HepG2 (cell line): ENCODE data around the gene OSBPL9. TPM values are rescaled to one million over a fixed set of nuclear protein-coding genes. Genes with fewer than 3 reads are reported as not detected.
"Not testable (repeated sequence)": the region's sequence is repeated elsewhere in the genome, so short reads cannot be mapped to it uniquely, and the experiment has no call there.

Experiments used
- ATAC-seq: fragments of 200-7000 bp; cut with Tn5 transposase; 3 replicates; pipeline ENCODE4 v1.9.1; 2020; ENCODE audit warnings: mild to moderate bottlenecking, moderate library complexity
- BruUV-seq: library from RNA; stranded (reverse); fragments of 400-500 nt; replicated peaks from 2 replicates; lab custom pipeline; 2021; lab: Mats Ljungman, UMichigan
- CTCF ChIA-PET: fragments of 300-600 bp; formaldehyde crosslinking; extraction: SDS; loops from one replicate; lab custom pipeline; 2021; ENCODE audit warnings: low total read pairs, inconsistent platforms, low intra/inter-chr PET ratio; lab: Yijun Ruan, JAX
- POLR2A ChIA-PET: fragments of 350-600 bp; sonication (Branson Sonifier 250); formaldehyde crosslinking; loops from one replicate; lab custom pipeline; 2020; ENCODE audit warnings: antibody characterized with exemption, inconsistent platforms; lab: Yijun Ruan, JAX
- DNase-seq: peaks from one replicate; pipeline ENCODE4 v3.0.0-alpha.2; 2015; ENCODE audit warnings: low spot score
- FAIRE-seq: peaks from 3 replicates; lab custom pipeline; 2011; peaks lifted over from hg19 to GRCh38; lab: Jason Lieb, UNC
- H2AFZ ChIP-seq: one replicate; pipeline ENCODE4 v1.6.1; 2011; ENCODE audit warnings: low read length, inconsistent platforms
- H3K27ac ChIP-seq: fragments of 300-600 bp; 3 replicates; pipeline ENCODE4 v1.8.0; 2011; ENCODE audit warnings: mixed run types, mild to moderate bottlenecking, mixed read lengths, low read length, inconsistent platforms; ENCODE audit not compliant: insufficient read depth; ENCODE audit errors: extremely low read length
- H3K27me3 ChIP-seq, 2 experiments: fragments of 200-600 bp in 1 of 2; 2 replicates in 1 of 2; 3 replicates in 1 of 2; pipeline versions ENCODE4 v1.6.0 to v1.8.0; 2011; ENCODE audit warnings: low read length in 2 of 2, mild to moderate bottlenecking in 2 of 2, moderate library complexity in 2 of 2, inconsistent platforms in 1 of 2; ENCODE audit not compliant: insufficient read depth in 2 of 2, control insufficient read depth in 1 of 2
- H3K36me3 ChIP-seq, 2 experiments: fragments of 200-600 bp in 1 of 2; replicated peaks in 1 of 2; 2 replicates in 1 of 2; 3 replicates in 1 of 2; pipeline versions ENCODE4 v1.5.1 to v1.8.0; 2011; ENCODE audit warnings: low read length in 2 of 2, inconsistent platforms in 1 of 2; ENCODE audit not compliant: insufficient read depth in 2 of 2, control insufficient read depth in 1 of 2
- H3K4me1 ChIP-seq: 2 replicates; pipeline ENCODE4 v1.5.1; 2012; ENCODE audit warnings: low read length, inconsistent platforms; ENCODE audit not compliant: insufficient read depth
- H3K4me2 ChIP-seq: 2 replicates; pipeline ENCODE4 v1.6.0; 2011; ENCODE audit warnings: low read depth, low read length, inconsistent platforms
- H3K4me3 ChIP-seq, 3 experiments: fragments of 200-600 bp in 1 of 3; sonication (generic), shearing (Covaris generic) in 1 of 3; replicated peaks in 1 of 3; 2 replicates each; pipeline ENCODE4 v1.5.1; 2011 to 2016; ENCODE audit warnings: low read length in 3 of 3, inconsistent platforms in 2 of 3, low read depth in 2 of 3, mild to moderate bottlenecking in 2 of 3, control low read depth in 1 of 3, mixed read lengths in 1 of 3; ENCODE audit not compliant: insufficient read depth in 1 of 3
- H3K79me2 ChIP-seq: one replicate; pipeline ENCODE4 v1.6.1; 2011; ENCODE audit warnings: low read length, inconsistent platforms; ENCODE audit not compliant: insufficient read depth
- H3K9ac ChIP-seq: 2 replicates; pipeline ENCODE4 v1.6.0; 2011; ENCODE audit warnings: mild to moderate bottlenecking, low read depth, low read length, inconsistent platforms; ENCODE audit not compliant: insufficient read depth
- H3K9me3 ChIP-seq: 2 replicates; pipeline ENCODE4 v1.5.1; 2012; ENCODE audit warnings: mild to moderate bottlenecking, low read length
- H4K20me1 ChIP-seq: 2 replicates; pipeline ENCODE4 v1.6.0; 2011; ENCODE audit warnings: inconsistent platforms, mild to moderate bottlenecking, low read length, moderate library complexity; ENCODE audit not compliant: insufficient read depth
- FOXP1 ChIP-seq, 2 experiments: fragments of 450-650 bp in 1 of 2; IDR thresholded peaks; 2 replicates each; pipeline ENCODE4 v1.6.1; 2017 to 2018; ENCODE audit warnings: antibody characterized with exemption in 1 of 2
- PHB2 ChIP-seq: fragments of 450-650 bp; IDR thresholded peaks from 2 replicates; pipeline ENCODE4 v1.6.1; 2018; ENCODE audit not compliant: partially characterized antibody
- TOPORS ChIP-seq: sonication (generic); formaldehyde crosslinking; IDR thresholded peaks from 2 replicates; pipeline ENCODE4 v1.8.0; 2023; ENCODE audit warnings: mild to moderate bottlenecking, missing genetic modification reagents
- ZFP91 ChIP-seq: sonication (generic); formaldehyde crosslinking; IDR thresholded peaks from 2 replicates; pipeline ENCODE4 v1.9.0; 2022; ENCODE audit warnings: missing genetic modification reagents, mild to moderate bottlenecking, borderline replicate concordance
- ZNF121 ChIP-seq: sonication (generic); formaldehyde crosslinking; IDR thresholded peaks from 2 replicates; pipeline ENCODE4 v1.5.0; 2020; ENCODE audit warnings: mild to moderate bottlenecking, missing genetic modification reagents
- ZNF44 ChIP-seq: sonication (generic); formaldehyde crosslinking; IDR thresholded peaks from 2 replicates; pipeline ENCODE4 v1.5.1; 2020; ENCODE audit warnings: mild to moderate bottlenecking, missing genetic modification reagents
- ZNF790 ChIP-seq: sonication (generic); formaldehyde crosslinking; IDR thresholded peaks from 2 replicates; pipeline ENCODE4 v1.8.0; 2022; ENCODE audit warnings: missing genetic modification reagents, mild to moderate bottlenecking, borderline replicate concordance
- WGBS: methylation state at CpG from one replicate; pipeline ENCODE4 v1.1.6; 2017; ENCODE audit warnings: low lambda C conversion rate; 5-methylcytosine and 5-hydroxymethylcytosine counted together
- in situ Hi-C: cut with HindIII; loops from 2 replicates; pipeline ENCODE4 v1.10.0; 2017; ENCODE audit warnings: low pct_unique_long_range_greater_than_20kb; ENCODE audit not compliant: extremely low pct_ligation_motif_present
- intact Hi-C: fragments of 100-400 bp; cut with micrococcal nuclease; formaldehyde crosslinking; loops from one replicate; pipeline ENCODE4 v1.10.0; 2022; ENCODE audit not compliant: unreplicated experiment
- polyA plus RNA-seq, 8 experiments: library from polyadenylated mRNA; depleted of rRNA in 3 of 8; stranded (reverse) in 7 of 8; unstranded in 1 of 8; fragments of >200 nt; fragmentation: Illumina TruSeq in 4 of 8; extraction: Trizol in 4 of 8; gene quantifications; 2 replicates each; pipeline versions ENCODE4 v1.2.1 to v1.2.3, GENCODE V29; 2011 to 2016; ENCODE audit warnings: low read depth in 4 of 8, missing spikeins in 1 of 8, mixed read lengths in 1 of 8; ENCODE audit not compliant: insufficient read depth in 1 of 8
- total RNA-seq, 5 experiments: library from RNA; depleted of rRNA; stranded (reverse); fragments of >200 nt; fragmentation: Illumina TruSeq; extraction: Trizol; gene quantifications; 2 replicates each; pipeline ENCODE4 v1.2.3, GENCODE V29; 2016; ENCODE audit warnings: low read depth in 1 of 5

Gene OSBPL9
- total and polyA plus RNA-seq, 2 of the 13 experiments (the other 11 are each of a cell fraction or from before 2014, with no cell fraction given): 83.6 to 142 TPM

GRCh38 chr1:51610104-51610503 is 6.8 kb upstream of the OSBPL9 start:
- H3K4me2 ChIP-seq; BruUV-seq; POLR2A ChIA-PET; H3K27ac ChIP-seq; CTCF ChIA-PET; in situ Hi-C loops; H3K9ac ChIP-seq; FAIRE-seq; H3K9me3 ChIP-seq; H3K4me3 ChIP-seq; H2AFZ ChIP-seq; intact Hi-C loops; H3K36me3 ChIP-seq; DNase-seq; H3K79me2 ChIP-seq; ATAC-seq; H4K20me1 ChIP-seq; H3K27me3 ChIP-seq; TF ChIP-seq FOXP1 (CRISPR knock-in tag; IDR thresholded peaks at IDR 0.05): not testable (repeated sequence)
- H3K4me1 ChIP-seq: peaks cover 26% of the 10 kb centered on the region
- 60% methylated on average over 6 of the region's 6 CpGs for WGBS
- TF ChIP-seq ZNF121: peak; percentile 82
- TF ChIP-seq FOXP1 (IDR thresholded peaks at IDR 0.05): peak; percentile 80

DNA sequence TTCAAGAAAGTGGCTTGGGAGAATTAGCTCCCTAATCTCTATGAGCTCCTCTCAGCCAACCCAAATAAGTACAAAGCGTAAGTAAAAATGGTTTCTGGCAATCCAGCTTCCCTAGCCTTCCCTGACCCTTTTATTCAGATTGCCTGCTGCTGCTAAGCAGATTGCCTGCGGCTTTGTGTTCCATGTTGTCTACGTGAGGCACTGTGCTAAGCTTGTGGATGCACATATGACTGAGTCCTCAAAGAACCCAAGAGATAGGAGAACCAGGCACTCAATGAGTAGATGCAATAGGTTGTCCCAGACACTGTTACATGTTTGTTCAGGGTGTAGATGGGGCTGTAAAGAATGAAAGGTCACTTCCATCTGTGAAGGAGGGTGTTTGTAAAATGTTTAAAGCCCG is 6.3 kb upstream of the OSBPL9 start:
- no peaks in the 10 kb centered on the region for H3K79me2 ChIP-seq
- no peaks in the 10 kb centered on the region for H3K36me3 ChIP-seq
- peaks cover 29% of the 10 kb centered on the region for H3K4me1 ChIP-seq
- H4K20me1 ChIP-seq: no peaks in the 10 kb centered on the region
- H3K9me3 ChIP-seq: no peaks in the 10 kb centered on the region
- no peak for TF ChIP-seq PHB2
- no peak for TF ChIP-seq ZFP91 (CRISPR knock-in tag)
- no peak for TF ChIP-seq ZNF790 (CRISPR knock-in tag)
- TF ChIP-seq ZNF44 (CRISPR knock-in tag): no peak
- TF ChIP-seq TOPORS (CRISPR knock-in tag): no peak
- peaks cover 0 to 3% of the 10 kb centered on the region in 2 experiments; a peak in 1 of 5 replicates for H3K27me3 ChIP-seq
- ATAC-seq (peak; percentile 70), FAIRE-seq (no peak), DNase-seq (no peak)
- ChIA-PET POLR2A (no interaction called here), CTCF (no interaction called here)
- in situ Hi-C loops: no loop called here
- intact Hi-C loops: no loop called here
- H3K4me3 ChIP-seq: no peak overlapping the region
- no peak overlapping the region for H3K27ac ChIP-seq
- peak overlapping the region; percentile 13 for H2AFZ ChIP-seq
- BruUV-seq: no TSS peak
- no peak overlapping the region for H3K9ac ChIP-seq
- peak overlapping the region; percentile 19; the same call in 1 of the 2 replicates for H3K4me2 ChIP-seq
- whole genome bisulfite sequencing: 28% methylated on average over 4 of the region's 4 CpGs
